Type B pancreatic cell (in vitro differentiated cells): ENCODE measurements around the gene KRT9. TPM values are rescaled to one million over a fixed set of nuclear protein-coding genes. Genes with fewer than 3 reads are reported as not detected.
"Not testable (repeated sequence)": the region's sequence is repeated elsewhere in the genome, so short reads cannot be mapped to it uniquely, and the experiment has no call there.

Experiments
- DNase-seq: peaks from one replicate; pipeline ENCODE4 v3.0.0; 2021; ENCODE audit warnings: mixed read lengths; ENCODE audit not compliant: unreplicated experiment; ENCODE audit errors: extremely low spot score
- H3K27ac Mint-ChIP-seq: 2 replicates; pipeline ENCODE4 v1.8.0; 2021; ENCODE audit warnings: mild to moderate bottlenecking, mixed read lengths
- H3K27me3 Mint-ChIP-seq: 2 replicates; pipeline ENCODE4 v1.8.0; 2021; ENCODE audit warnings: mixed read lengths
- H3K36me3 Mint-ChIP-seq: 2 replicates; pipeline ENCODE4 v1.8.0; 2021; ENCODE audit warnings: mixed read lengths
- H3K4me1 Mint-ChIP-seq: one replicate; pipeline ENCODE4 v1.8.0; 2021; ENCODE audit warnings: mixed read lengths; ENCODE audit not compliant: unreplicated experiment
- H3K4me3 Mint-ChIP-seq: 2 replicates; pipeline ENCODE4 v1.8.0; 2021; ENCODE audit warnings: mild to moderate bottlenecking, mixed read lengths
- H3K9me3 Mint-ChIP-seq: 2 replicates; pipeline ENCODE4 v1.8.0; 2021; ENCODE audit warnings: mixed read lengths
- total RNA-seq: library from RNA; stranded (reverse); gene quantifications from 2 replicates; pipeline ENCODE4 v1.2.1, GENCODE V29; 2021; ENCODE audit warnings: low replicate concordance
- TF ChIP-seq, protein P1 (sequence below): fragments of 200-600 bp; sonication (generic); conservative IDR thresholded peaks from 2 replicates; pipeline ENCODE4 v1.5.0; 2021; ENCODE audit warnings: antibody characterized with exemption, mild to moderate bottlenecking

Gene KRT9
- total RNA-seq, 1 donor from 2014 or later = 0.85 TPM

GRCh38 chr17:41613277-41614082, 41.6 kb upstream of the KRT9 start:
- no peaks in the 10 kb centered on the region for H3K36me3 Mint-ChIP-seq
- H3K4me3 Mint-ChIP-seq = no peak overlapping the region
- H3K27ac Mint-ChIP-seq = no peak overlapping the region
- H3K4me1 Mint-ChIP-seq = peaks cover 13% of the 10 kb centered on the region
- no peaks in the 10 kb centered on the region for H3K9me3 Mint-ChIP-seq
- H3K27me3 Mint-ChIP-seq = peaks cover 18% of the 10 kb centered on the region
- TF ChIP-seq, protein P1, sequence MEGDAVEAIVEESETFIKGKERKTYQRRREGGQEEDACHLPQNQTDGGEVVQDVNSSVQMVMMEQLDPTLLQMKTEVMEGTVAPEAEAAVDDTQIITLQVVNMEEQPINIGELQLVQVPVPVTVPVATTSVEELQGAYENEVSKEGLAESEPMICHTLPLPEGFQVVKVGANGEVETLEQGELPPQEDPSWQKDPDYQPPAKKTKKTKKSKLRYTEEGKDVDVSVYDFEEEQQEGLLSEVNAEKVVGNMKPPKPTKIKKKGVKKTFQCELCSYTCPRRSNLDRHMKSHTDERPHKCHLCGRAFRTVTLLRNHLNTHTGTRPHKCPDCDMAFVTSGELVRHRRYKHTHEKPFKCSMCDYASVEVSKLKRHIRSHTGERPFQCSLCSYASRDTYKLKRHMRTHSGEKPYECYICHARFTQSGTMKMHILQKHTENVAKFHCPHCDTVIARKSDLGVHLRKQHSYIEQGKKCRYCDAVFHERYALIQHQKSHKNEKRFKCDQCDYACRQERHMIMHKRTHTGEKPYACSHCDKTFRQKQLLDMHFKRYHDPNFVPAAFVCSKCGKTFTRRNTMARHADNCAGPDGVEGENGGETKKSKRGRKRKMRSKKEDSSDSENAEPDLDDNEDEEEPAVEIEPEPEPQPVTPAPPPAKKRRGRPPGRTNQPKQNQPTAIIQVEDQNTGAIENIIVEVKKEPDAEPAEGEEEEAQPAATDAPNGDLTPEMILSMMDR = no peak
- DNase-seq = no peak

DNA sequence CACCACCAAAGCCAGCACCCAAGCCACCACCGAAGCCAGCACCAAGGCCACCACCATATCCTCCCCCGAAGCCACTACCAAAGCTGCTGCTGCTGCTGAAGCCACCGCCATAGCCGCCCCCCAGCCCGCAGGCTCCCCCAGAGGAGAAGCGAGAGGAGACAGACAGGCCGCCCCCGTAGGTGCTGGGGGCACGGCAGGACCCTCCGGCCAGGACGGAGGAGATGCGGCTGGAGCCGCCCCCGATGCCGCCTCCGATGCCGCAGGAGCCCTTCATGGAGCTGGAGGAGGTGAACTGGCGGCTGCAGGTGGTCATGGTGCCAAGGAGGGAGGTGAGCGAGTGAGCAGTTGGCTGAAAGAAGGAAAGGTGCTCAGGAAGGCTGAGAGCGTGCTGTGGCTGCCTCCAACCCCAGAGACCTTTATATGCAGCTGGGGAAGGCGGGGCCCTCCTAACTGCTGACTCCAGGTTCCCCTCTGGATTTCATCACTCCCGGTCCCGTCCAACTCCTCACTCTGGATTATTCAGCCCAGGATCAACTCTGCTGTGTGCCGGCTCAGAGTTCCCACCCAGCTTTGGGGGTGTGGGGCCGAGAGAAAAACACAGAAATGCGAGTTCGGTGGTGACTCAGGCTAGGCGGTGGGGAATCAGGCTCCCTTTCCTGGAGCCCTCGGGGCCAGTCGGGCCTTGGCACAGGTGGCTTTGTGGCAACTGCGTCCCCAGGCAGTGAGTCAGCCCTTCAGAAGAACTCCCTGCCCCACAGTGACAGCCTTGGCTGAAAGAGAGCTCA, 40.7 kb upstream of the KRT9 start, which contains the start of gene KRT16:
Gene KRT16, minus strand, starts transcription at position 392 of the 785 bp plus-strand sequence. Its CDS starts 79 bp downstream, at position 313.
- H3K9me3 Mint-ChIP-seq, H3K27ac Mint-ChIP-seq, DNase-seq, H3K4me3 Mint-ChIP-seq, H3K36me3 Mint-ChIP-seq: not testable (repeated sequence)
- peaks cover 15% of the 10 kb centered on the region for H3K27me3 Mint-ChIP-seq
- H3K4me1 Mint-ChIP-seq = peaks cover 13% of the 10 kb centered on the region

- Mint-ChIP-seq H3K4me3 (no peak overlapping the region), H3K27ac (no peak overlapping the region), H3K9me3 (peaks cover 8% of the 10 kb centered on the region), H3K4me1 (peaks cover 13% of the 10 kb centered on the region), H3K27me3 (peaks cover 15% of the 10 kb centered on the region), H3K36me3 (no peaks in the 10 kb centered on the region)
- TF ChIP-seq, protein P1 = no peak
- no peak for DNase-seq
Measured at GRCh38 chr17:41610965-41611640, 39.2 kb upstream of the KRT9 start.

- H3K27ac Mint-ChIP-seq, H3K9me3 Mint-ChIP-seq, H3K4me3 Mint-ChIP-seq, DNase-seq, H3K4me1 Mint-ChIP-seq, H3K36me3 Mint-ChIP-seq: not testable (repeated sequence)
- TF ChIP-seq, protein P1 = peak; percentile 63
- peaks cover 15% of the 10 kb centered on the region for H3K27me3 Mint-ChIP-seq
Measured at GRCh38 chr17:41610061-41610517, 38.2 kb upstream of the KRT9 start.

DNA sequence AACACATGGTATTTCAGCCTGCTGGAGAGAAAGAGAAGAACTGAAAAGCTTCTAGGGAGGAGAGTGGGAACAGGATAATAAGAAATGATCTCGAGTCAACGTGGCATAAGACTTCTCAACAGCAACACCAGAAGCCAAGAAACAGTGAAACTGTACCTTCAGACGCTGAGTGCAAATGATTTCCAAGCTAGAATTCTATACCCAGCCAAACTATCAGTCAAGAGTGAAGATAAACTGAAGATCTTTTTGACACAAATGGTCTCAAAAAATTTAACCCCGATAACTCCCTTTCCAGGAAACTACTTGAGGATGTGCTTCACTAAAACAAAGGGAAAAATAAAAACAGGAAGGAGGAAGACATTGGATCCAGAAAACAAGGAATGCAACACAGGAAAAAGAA, 35.1 kb upstream of the KRT9 start:
- peaks cover 15% of the 10 kb centered on the region for H3K27me3 Mint-ChIP-seq
- H3K36me3 Mint-ChIP-seq, H3K9me3 Mint-ChIP-seq, H3K4me3 Mint-ChIP-seq, H3K4me1 Mint-ChIP-seq, DNase-seq, H3K27ac Mint-ChIP-seq: not testable (repeated sequence)

- no peak for DNase-seq
- Mint-ChIP-seq H3K27ac (no peak overlapping the region), H3K9me3 (peaks cover 8% of the 10 kb centered on the region), H3K36me3 (no peaks in the 10 kb centered on the region), H3K4me1 (peaks cover 3% of the 10 kb centered on the region), H3K4me3 (no peak overlapping the region), H3K27me3 (no peaks in the 10 kb centered on the region)
- TF ChIP-seq, protein P1 = no peak
Measured at GRCh38 chr17:41602524-41602923, 30.7 kb upstream of the KRT9 start.
